SK-N-SH (cell line): ENCODE data around the gene SLC17A4. TPM values are rescaled to one million over a fixed set of nuclear protein-coding genes. Genes with fewer than 3 reads are reported as not detected.

Source experiments
- CTCF ChIA-PET: fragments of 300-600, 350-600 bp; formaldehyde crosslinking; extraction: SDS; loops from one replicate; lab custom pipeline; 2021; lab: Yijun Ruan, JAX
- POLR2A ChIA-PET: fragments of 350-600 bp; sonication (Branson Sonifier 250); formaldehyde crosslinking; extraction: SDS; loops from one replicate; lab custom pipeline; 2020; ENCODE audit warnings: antibody characterized with exemption, inconsistent platforms; lab: Yijun Ruan, JAX
- DNase-seq: peaks from one replicate; pipeline ENCODE4 v3.0.0; 2012
- H2AFZ ChIP-seq: fragments of 200-600 bp; sonication (generic); 2 replicates; pipeline ENCODE4 v1.8.1; 2016; ENCODE audit warnings: antibody characterized with exemption, mild to moderate bottlenecking, low read depth
- H3F3A ChIP-seq: fragments of 200-600 bp; sonication (generic); replicated peaks from 2 replicates; pipeline ENCODE3; 2016; ENCODE audit warnings: antibody characterized with exemption, mild to moderate bottlenecking; ENCODE audit not compliant: insufficient read depth
- H3K27ac ChIP-seq, 2 experiments: fragments of 200-500 bp in 1 of 2; fragments of 200-600 bp in 1 of 2; sonication (Bioruptor generic) in 1 of 2; sonication (generic), shearing (Covaris generic) in 1 of 2; 2 replicates each; pipeline versions ENCODE4 v1.5.1 to v1.6.1; 2014 to 2016; ENCODE audit warnings: low read depth in 2 of 2, inconsistent platforms in 1 of 2, low read length in 1 of 2, mild to moderate bottlenecking in 1 of 2, mixed read lengths in 1 of 2
- H3K27me3 ChIP-seq: fragments of 200-600 bp; sonication (generic), shearing (Covaris generic); 2 replicates; pipeline ENCODE4 v1.6.1; 2016; ENCODE audit warnings: mixed run types; ENCODE audit not compliant: insufficient read depth
- H3K36me3 ChIP-seq, 2 experiments: fragments of 200-500 bp in 1 of 2; fragments of 200-600 bp in 1 of 2; sonication (Bioruptor generic) in 1 of 2; sonication (generic) in 1 of 2; replicated peaks in 1 of 2; 2 replicates each; pipeline versions ENCODE3 to v1.5.1; 2014 to 2016; ENCODE audit warnings: low read length in 1 of 2, mild to moderate bottlenecking in 1 of 2; ENCODE audit not compliant: insufficient read depth in 2 of 2, control insufficient read depth in 1 of 2
- H3K4me1 ChIP-seq, 2 experiments: fragments of 200-500 bp in 1 of 2; fragments of 200-600 bp in 1 of 2; sonication (Bioruptor generic) in 1 of 2; sonication (generic), shearing (Covaris generic) in 1 of 2; 2 replicates each; pipeline versions ENCODE4 v1.5.1 to v1.6.1; 2014 to 2016; ENCODE audit warnings: low read depth in 1 of 2, low read length in 1 of 2, mixed run types in 1 of 2; ENCODE audit not compliant: insufficient read depth in 2 of 2, control insufficient read depth in 1 of 2
- H3K4me2 ChIP-seq: fragments of 200-600 bp; sonication (generic), shearing (Covaris generic); 2 replicates; pipeline ENCODE4 v1.6.1; 2017; ENCODE audit warnings: mixed run types
- H3K4me3 ChIP-seq, 2 experiments: fragments of 200-500 bp in 1 of 2; fragments of 200-600 bp in 1 of 2; sonication (Bioruptor generic) in 1 of 2; sonication (generic), shearing (Covaris generic) in 1 of 2; 2 replicates each; pipeline versions ENCODE4 v1.5.1 to v1.8.1; 2014 to 2016; ENCODE audit warnings: low read depth in 2 of 2, inconsistent platforms in 1 of 2, low read length in 1 of 2, mild to moderate bottlenecking in 1 of 2, mixed read lengths in 1 of 2, moderate library complexity in 1 of 2
- H3K79me2 ChIP-seq: fragments of 200-600 bp; sonication (generic); 2 replicates; pipeline ENCODE4 v1.8.1; 2017; ENCODE audit warnings: mild to moderate bottlenecking; ENCODE audit not compliant: insufficient read depth
- H3K9ac ChIP-seq: fragments of 200-600 bp; sonication (generic); 2 replicates; pipeline ENCODE4 v1.6.1; 2017; ENCODE audit warnings: mixed run types
- H3K9me2 ChIP-seq: fragments of 200-600 bp; sonication (generic); 2 replicates; pipeline ENCODE4 v1.6.1; 2017; ENCODE audit warnings: mixed run types
- H3K9me3 ChIP-seq: fragments of 200-600 bp; sonication (generic); 2 replicates; pipeline ENCODE4 v1.6.1; 2017; ENCODE audit warnings: mixed run types, mild to moderate bottlenecking, moderate library complexity
- H4K20me1 ChIP-seq: fragments of 200-600 bp; sonication (generic); 2 replicates; pipeline ENCODE4 v1.6.1; 2017; ENCODE audit warnings: mild to moderate bottlenecking, mixed run types; ENCODE audit not compliant: insufficient read depth
- FOXJ3 ChIP-seq: sonication (generic); formaldehyde crosslinking; IDR thresholded peaks from 2 replicates; pipeline ENCODE4 v1.5.1; 2020; ENCODE audit warnings: mild to moderate bottlenecking, missing genetic modification reagents
- GABPA ChIP-seq: IDR thresholded peaks from 2 replicates; pipeline ENCODE4 v1.4.0; 2012; ENCODE audit warnings: low read depth, mild to moderate bottlenecking
- MXI1 ChIP-seq: IDR thresholded peaks from 2 replicates; pipeline ENCODE4 v1.6.1; 2012; ENCODE audit warnings: mild to moderate bottlenecking, low read depth, low read length, improper control_type of control experiment
- RXRA ChIP-seq: IDR thresholded peaks from 2 replicates; pipeline ENCODE4 v1.4.0; 2012; ENCODE audit warnings: low read depth, mild to moderate bottlenecking, borderline replicate concordance
- SMC3 ChIP-seq: IDR thresholded peaks from 2 replicates; pipeline ENCODE4 v1.6.1; 2012; ENCODE audit warnings: low read depth, low read length, improper control_type of control experiment
- TEAD4 ChIP-seq: IDR thresholded peaks from 2 replicates; pipeline ENCODE4 v1.4.0; 2012; ENCODE audit warnings: mild to moderate bottlenecking, borderline replicate concordance; ENCODE audit not compliant: insufficient read depth
- WGBS: methylation state at CpG from one replicate; pipeline ENCODE4 v1.1.6; 2017; ENCODE audit warnings: low lambda C conversion rate; 5-methylcytosine and 5-hydroxymethylcytosine counted together
- polyA plus RNA-seq, 3 experiments: library from polyadenylated mRNA; depleted of rRNA; stranded (reverse); fragments of >200 nt; gene quantifications; 2 replicates each; pipeline ENCODE4 v1.2.3, GENCODE V29; 2012
- TF ChIP-seq, protein P1 (sequence below): IDR thresholded peaks from 2 replicates; pipeline ENCODE4 v1.4.0; 2012; ENCODE audit warnings: low read depth, borderline replicate concordance
- TF ChIP-seq, protein P2 (sequence below): IDR thresholded peaks from 2 replicates; pipeline ENCODE4 v1.4.0; 2012; ENCODE audit warnings: low read depth
- TF ChIP-seq, protein P3 (sequence below): fragments of 200-600 bp; sonication (generic); IDR thresholded peaks from 2 replicates; pipeline ENCODE4 v1.6.1; 2017; ENCODE audit warnings: antibody characterized with exemption, mild to moderate bottlenecking, moderate library complexity
- TF ChIP-seq, protein P4 (sequence below): IDR thresholded peaks from 2 replicates; pipeline ENCODE4; 2012
- TF ChIP-seq, protein P5 (sequence below): IDR thresholded peaks from 2 replicates; pipeline ENCODE4 v1.4.0; 2012; ENCODE audit warnings: low read depth, borderline replicate concordance

The SLC17A4 gene
- polyA plus RNA-seq, 1 of the 3 experiments (the other 2 are of a cell fraction), result not detected

DNA sequence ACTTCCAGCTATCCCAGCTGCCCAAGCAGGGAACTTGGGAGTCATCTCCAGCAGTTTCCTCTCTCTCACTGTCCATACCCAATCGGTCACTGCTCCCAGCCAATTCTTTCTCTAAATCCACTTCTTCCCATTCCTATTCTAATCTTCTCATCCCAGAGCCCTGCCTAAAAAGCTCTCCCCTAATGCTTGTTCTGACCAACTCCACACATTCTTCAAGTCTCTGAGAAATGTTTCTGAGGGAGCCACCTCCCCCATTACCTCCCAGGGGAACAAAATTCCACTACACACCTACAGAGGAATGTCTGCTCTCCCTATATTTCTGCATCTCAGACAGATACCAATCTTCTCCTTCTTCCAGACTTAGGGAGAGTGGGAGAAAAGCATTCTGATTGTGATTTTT, 14.0 kb downstream of the SLC17A4 start:
- 33% methylated on average over 1 of the region's 1 CpG for WGBS
- CTCF ChIA-PET, result no interaction called here
- DNase-seq, result no peak

DNA sequence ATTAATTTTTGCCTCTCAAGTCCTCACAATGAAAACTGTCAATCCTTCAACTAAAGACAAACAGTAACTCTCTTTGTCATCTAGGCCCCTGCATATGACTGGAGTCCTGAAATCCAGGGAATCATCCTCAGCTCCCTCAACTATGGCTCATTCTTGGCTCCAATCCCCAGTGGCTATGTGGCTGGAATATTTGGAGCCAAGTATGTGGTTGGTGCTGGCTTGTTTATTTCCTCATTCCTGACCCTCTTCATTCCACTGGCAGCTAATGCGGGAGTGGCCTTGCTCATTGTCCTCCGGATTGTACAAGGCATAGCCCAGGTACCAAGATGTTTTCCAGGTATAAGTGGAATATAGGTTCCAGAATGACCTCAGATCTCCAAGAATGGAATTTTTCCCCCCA, 15.4 kb downstream of the SLC17A4 start:
- DNase-seq, result no peak
- H2AFZ ChIP-seq, result no peak overlapping the region
- CTCF ChIA-PET, result no interaction called here

More for the DNA sequence above, 14.0 kb downstream of the SLC17A4 start:
- no peak overlapping the region for H3K4me2 ChIP-seq
- H3F3A ChIP-seq, result no peaks in the 10 kb centered on the region
- H3K27ac ChIP-seq, result no peak overlapping the region
- no peak overlapping the region for H2AFZ ChIP-seq
- no peak overlapping the region for H3K9ac ChIP-seq
- H3K36me3 ChIP-seq, result no peaks in the 10 kb centered on the region
- no peaks in the 10 kb centered on the region for H3K9me2 ChIP-seq
- no peaks in the 10 kb centered on the region for H3K79me2 ChIP-seq
- POLR2A ChIA-PET, result no interaction called here
- no peaks in the 10 kb centered on the region for H4K20me1 ChIP-seq
- H3K27me3 ChIP-seq, result no peaks in the 10 kb centered on the region
- H3K9me3 ChIP-seq, result no peaks in the 10 kb centered on the region
- H3K4me1 ChIP-seq, result no peaks in the 10 kb centered on the region
- H3K4me3 ChIP-seq, result no peak overlapping the region
- TF ChIP-seq, protein P1, sequence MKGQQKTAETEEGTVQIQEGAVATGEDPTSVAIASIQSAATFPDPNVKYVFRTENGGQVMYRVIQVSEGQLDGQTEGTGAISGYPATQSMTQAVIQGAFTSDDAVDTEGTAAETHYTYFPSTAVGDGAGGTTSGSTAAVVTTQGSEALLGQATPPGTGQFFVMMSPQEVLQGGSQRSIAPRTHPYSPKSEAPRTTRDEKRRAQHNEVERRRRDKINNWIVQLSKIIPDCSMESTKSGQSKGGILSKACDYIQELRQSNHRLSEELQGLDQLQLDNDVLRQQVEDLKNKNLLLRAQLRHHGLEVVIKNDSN, result no peak
- no peak for TF ChIP-seq SMC3
- no peak for TF ChIP-seq GABPA
- TF ChIP-seq TEAD4, result no peak
- TF ChIP-seq RXRA, result no peak
- TF ChIP-seq FOXJ3 (CRISPR knock-in tag), result no peak
- TF ChIP-seq, protein P2, sequence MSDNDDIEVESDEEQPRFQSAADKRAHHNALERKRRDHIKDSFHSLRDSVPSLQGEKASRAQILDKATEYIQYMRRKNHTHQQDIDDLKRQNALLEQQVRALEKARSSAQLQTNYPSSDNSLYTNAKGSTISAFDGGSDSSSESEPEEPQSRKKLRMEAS, result no peak
- TF ChIP-seq, protein P3, sequence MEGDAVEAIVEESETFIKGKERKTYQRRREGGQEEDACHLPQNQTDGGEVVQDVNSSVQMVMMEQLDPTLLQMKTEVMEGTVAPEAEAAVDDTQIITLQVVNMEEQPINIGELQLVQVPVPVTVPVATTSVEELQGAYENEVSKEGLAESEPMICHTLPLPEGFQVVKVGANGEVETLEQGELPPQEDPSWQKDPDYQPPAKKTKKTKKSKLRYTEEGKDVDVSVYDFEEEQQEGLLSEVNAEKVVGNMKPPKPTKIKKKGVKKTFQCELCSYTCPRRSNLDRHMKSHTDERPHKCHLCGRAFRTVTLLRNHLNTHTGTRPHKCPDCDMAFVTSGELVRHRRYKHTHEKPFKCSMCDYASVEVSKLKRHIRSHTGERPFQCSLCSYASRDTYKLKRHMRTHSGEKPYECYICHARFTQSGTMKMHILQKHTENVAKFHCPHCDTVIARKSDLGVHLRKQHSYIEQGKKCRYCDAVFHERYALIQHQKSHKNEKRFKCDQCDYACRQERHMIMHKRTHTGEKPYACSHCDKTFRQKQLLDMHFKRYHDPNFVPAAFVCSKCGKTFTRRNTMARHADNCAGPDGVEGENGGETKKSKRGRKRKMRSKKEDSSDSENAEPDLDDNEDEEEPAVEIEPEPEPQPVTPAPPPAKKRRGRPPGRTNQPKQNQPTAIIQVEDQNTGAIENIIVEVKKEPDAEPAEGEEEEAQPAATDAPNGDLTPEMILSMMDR, result no peak
- TF ChIP-seq MXI1, result no peak
- TF ChIP-seq, protein P4, sequence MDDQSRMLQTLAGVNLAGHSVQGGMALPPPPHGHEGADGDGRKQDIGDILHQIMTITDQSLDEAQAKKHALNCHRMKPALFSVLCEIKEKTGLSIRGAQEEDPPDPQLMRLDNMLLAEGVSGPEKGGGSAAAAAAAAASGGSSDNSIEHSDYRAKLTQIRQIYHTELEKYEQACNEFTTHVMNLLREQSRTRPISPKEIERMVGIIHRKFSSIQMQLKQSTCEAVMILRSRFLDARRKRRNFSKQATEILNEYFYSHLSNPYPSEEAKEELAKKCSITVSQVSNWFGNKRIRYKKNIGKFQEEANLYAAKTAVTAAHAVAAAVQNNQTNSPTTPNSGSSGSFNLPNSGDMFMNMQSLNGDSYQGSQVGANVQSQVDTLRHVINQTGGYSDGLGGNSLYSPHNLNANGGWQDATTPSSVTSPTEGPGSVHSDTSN, result no peak
- TF ChIP-seq, all 33 proteins: peak for 0

More for the DNA sequence above, 15.4 kb downstream of the SLC17A4 start:
- Histone ChIP-seq H4K20me1 (no peaks in the 10 kb centered on the region), H3K27me3 (no peaks in the 10 kb centered on the region), H3K4me2 (no peak overlapping the region), H3K27ac (no peak overlapping the region), H3K4me3 (no peak overlapping the region), H3K79me2 (no peaks in the 10 kb centered on the region), H3K9me2 (no peaks in the 10 kb centered on the region), H3K36me3 (no peaks in the 10 kb centered on the region)
- no peak for TF ChIP-seq TEAD4
- TF ChIP-seq, protein P5, sequence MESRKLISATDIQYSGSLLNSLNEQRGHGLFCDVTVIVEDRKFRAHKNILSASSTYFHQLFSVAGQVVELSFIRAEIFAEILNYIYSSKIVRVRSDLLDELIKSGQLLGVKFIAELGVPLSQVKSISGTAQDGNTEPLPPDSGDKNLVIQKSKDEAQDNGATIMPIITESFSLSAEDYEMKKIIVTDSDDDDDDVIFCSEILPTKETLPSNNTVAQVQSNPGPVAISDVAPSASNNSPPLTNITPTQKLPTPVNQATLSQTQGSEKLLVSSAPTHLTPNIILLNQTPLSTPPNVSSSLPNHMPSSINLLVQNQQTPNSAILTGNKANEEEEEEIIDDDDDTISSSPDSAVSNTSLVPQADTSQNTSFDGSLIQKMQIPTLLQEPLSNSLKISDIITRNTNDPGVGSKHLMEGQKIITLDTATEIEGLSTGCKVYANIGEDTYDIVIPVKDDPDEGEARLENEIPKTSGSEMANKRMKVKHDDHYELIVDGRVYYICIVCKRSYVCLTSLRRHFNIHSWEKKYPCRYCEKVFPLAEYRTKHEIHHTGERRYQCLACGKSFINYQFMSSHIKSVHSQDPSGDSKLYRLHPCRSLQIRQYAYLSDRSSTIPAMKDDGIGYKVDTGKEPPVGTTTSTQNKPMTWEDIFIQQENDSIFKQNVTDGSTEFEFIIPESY, result no peak
- TF ChIP-seq, all 33 proteins: peak for 0
- POLR2A ChIA-PET, result no interaction called here
- WGBS, result 60% methylated on average over 2 of the region's 2 CpGs
- Histone ChIP-seq H3K4me1 (no peaks in the 10 kb centered on the region), H3K9me3 (no peaks in the 10 kb centered on the region), H3F3A (no peaks in the 10 kb centered on the region), H3K9ac (no peak overlapping the region)
